ENCODE results near the gene PPP2R5C.
A peak's percentile ranks its signal among the peaks of the same experiment; 100 is the strongest.
"Not testable (repeated sequence)": the region's sequence is repeated elsewhere in the genome, so short reads cannot be mapped to it uniquely, and the experiment has no call there.

Gene PPP2R5C

GRCh38 chr14:101761032-101761880 is at the start of gene PPP2R5C:
PPP2R5C (plus strand) TSS chr14:101761709; CDS start chr14:101761894, 185 bp downstream.
- Histone ChIP-seq H3K4me3 (peak within 1 kb of the TSS; percentile 92 to 98 (median 96)), H3K4me2 (peak within 1 kb of the TSS; percentile 83 to 99 (median 92)), H3K27me3 (no peaks in the 10 kb centered on the region), H4K20me1 (peaks cover 0 to 46% (median 29%) of the 10 kb centered on the region in 11 experiments; a peak in 15 of 22 replicates), H3K9me3 (replicated peaks in 1 of 11) (0 out of 22 replicates have a peak, but pooled peaks cover 0 to 6% (median 0%) of the 10 kb centered on the region in 11 experiments), H3K9ac (peak within 1 kb of the TSS; percentile 95 to 99 (median 97)), H3K4me1 (peaks cover 34 to 67% (median 57%) of the 10 kb centered on the region in 10 experiments), H3K36me3 (peaks cover 16 to 34% (median 30%) of the 10 kb centered on the region in 11 experiments; a peak in 21 of 22 replicates), H3K27ac (peak within 1 kb of the TSS; percentile 92 to 97 (median 95))
- TF ChIP-seq Cebpa-rat (IDR thresholded peaks at IDR 0.05) = no peak

- H3K4me2 ChIP-seq, H4K20me1 ChIP-seq, H3K27ac ChIP-seq, H3K27me3 ChIP-seq, H3K4me3 ChIP-seq, H3K9ac ChIP-seq, H3K36me3 ChIP-seq: not testable (repeated sequence)
- Histone ChIP-seq H3K9me3 (replicated peaks in 1 of 11) (peaks cover 10 to 22% (median 12%) of the 10 kb centered on the region in 11 experiments; a peak in 19 of 22 replicates), H3K4me1 (peaks cover 31 to 63% (median 58%) of the 10 kb centered on the region in 10 experiments)
These were observed 49.7 kb upstream of the PPP2R5C start for GRCh38 chr14:101711857-101712233.

GRCh38 chr14:101712341-101712740 is 49.2 kb upstream of the PPP2R5C start:
- H3K4me2 ChIP-seq, H3K9ac ChIP-seq, H3K36me3 ChIP-seq, H3K27ac ChIP-seq, H4K20me1 ChIP-seq, H3K4me3 ChIP-seq, H3K27me3 ChIP-seq: not testable (repeated sequence)
- peaks cover 31 to 64% (median 59%) of the 10 kb centered on the region in 10 experiments for H3K4me1 ChIP-seq
- peaks cover 10 to 26% (median 16%) of the 10 kb centered on the region in 11 experiments; a peak in 19 of 22 replicates for H3K9me3 ChIP-seq (replicated peaks in 1 of 11)

GRCh38 chr14:101713091-101713490 is 48.4 kb upstream of the PPP2R5C start:
- Histone ChIP-seq H3K9me3 (replicated peaks in 1 of 11) (peaks cover 15 to 33% (median 22%) of the 10 kb centered on the region in 11 experiments), H3K4me1 (peaks cover 27 to 64% (median 57%) of the 10 kb centered on the region in 10 experiments)
- not testable (repeated sequence) for H3K4me3 ChIP-seq, H3K9ac ChIP-seq, H4K20me1 ChIP-seq, H3K27me3 ChIP-seq, H3K36me3 ChIP-seq, H3K4me2 ChIP-seq, H3K27ac ChIP-seq

GRCh38 chr14:101713621-101714349 is 47.7 kb upstream of the PPP2R5C start:
- Histone ChIP-seq H4K20me1 (no peaks in the 10 kb centered on the region), H3K36me3 (no peaks in the 10 kb centered on the region), H3K9ac (no peak overlapping the region), H3K27me3 (no peaks in the 10 kb centered on the region), H3K4me1 (peaks cover 23 to 62% (median 51%) of the 10 kb centered on the region in 10 experiments), H3K4me2 (no peak overlapping the region), H3K4me3 (no peak overlapping the region), H3K27ac (no peak overlapping the region), H3K9me3 (replicated peaks in 1 of 11) (peaks cover 15 to 36% (median 22%) of the 10 kb centered on the region in 11 experiments)
- no peak for TF ChIP-seq Cebpa-rat (IDR thresholded peaks at IDR 0.05)

GRCh38 chr14:101714394-101714793 is 47.1 kb upstream of the PPP2R5C start:
- peaks cover 15 to 36% (median 22%) of the 10 kb centered on the region in 11 experiments for H3K9me3 ChIP-seq (replicated peaks in 1 of 11)
- no peaks in the 10 kb centered on the region for H3K27me3 ChIP-seq
- no peak overlapping the region for H3K4me3 ChIP-seq
- no peak for TF ChIP-seq Cebpa-rat (IDR thresholded peaks at IDR 0.05)
- H3K4me1 ChIP-seq = peaks cover 26 to 60% (median 48%) of the 10 kb centered on the region in 10 experiments
- H4K20me1 ChIP-seq = no peaks in the 10 kb centered on the region
- no peak overlapping the region for H3K4me2 ChIP-seq
- no peak overlapping the region for H3K9ac ChIP-seq
- H3K27ac ChIP-seq = no peak overlapping the region
- H3K36me3 ChIP-seq = no peaks in the 10 kb centered on the region

GRCh38 chr14:101715210-101716076 is 46.1 kb upstream of the PPP2R5C start:
- Histone ChIP-seq H4K20me1 (no peaks in the 10 kb centered on the region), H3K27me3 (no peaks in the 10 kb centered on the region), H3K9ac (no peak overlapping the region), H3K9me3 (replicated peaks in 1 of 11) (peaks cover 15 to 36% (median 22%) of the 10 kb centered on the region in 11 experiments), H3K4me2 (peak overlapping the region in 5 of 11 experiments; percentile 42 to 70 (median 65); a peak in 5 of 22 replicates), H3K4me3 (no peak overlapping the region), H3K36me3 (no peaks in the 10 kb centered on the region), H3K27ac (no peak overlapping the region), H3K4me1 (peaks cover 32 to 59% (median 46%) of the 10 kb centered on the region in 10 experiments)
- no peak for TF ChIP-seq Cebpa-rat (IDR thresholded peaks at IDR 0.05)

GRCh38 chr14:101716077-101716950 is 45.2 kb upstream of the PPP2R5C start:
- Histone ChIP-seq H3K27ac (peak overlapping the region in 3 of 11 experiments; percentile 37 to 56 (median 45); a peak in 1 of 22 replicates), H3K4me2 (peak overlapping the region; percentile 31 to 72 (median 59); a peak in 20 of 22 replicates), H3K36me3 (no peaks in the 10 kb centered on the region), H3K9me3 (replicated peaks in 1 of 11) (peaks cover 15 to 36% (median 22%) of the 10 kb centered on the region in 11 experiments), H3K9ac (peak overlapping the region in 2 of 11 experiments; percentile 29 to 49; a peak in 2 of 22 replicates), H3K4me1 (peaks cover 27 to 56% (median 40%) of the 10 kb centered on the region in 10 experiments), H4K20me1 (no peaks in the 10 kb centered on the region), H3K27me3 (no peaks in the 10 kb centered on the region), H3K4me3 (no peak overlapping the region)
- TF ChIP-seq Cebpa-rat (IDR thresholded peaks at IDR 0.05) = no peak
